ENCODE data around the gene ITGA5. TPM values are rescaled to one million over a fixed set of nuclear protein-coding genes. Genes with fewer than 3 reads are reported as not detected.

The ITGA5 gene
- total RNA-seq (2022; extraction: Qiagen RNA extraction; ENCODE audit: low read depth): 88.7 to 106 TPM (median 98.1 TPM) in 5 replicates

DNA sequence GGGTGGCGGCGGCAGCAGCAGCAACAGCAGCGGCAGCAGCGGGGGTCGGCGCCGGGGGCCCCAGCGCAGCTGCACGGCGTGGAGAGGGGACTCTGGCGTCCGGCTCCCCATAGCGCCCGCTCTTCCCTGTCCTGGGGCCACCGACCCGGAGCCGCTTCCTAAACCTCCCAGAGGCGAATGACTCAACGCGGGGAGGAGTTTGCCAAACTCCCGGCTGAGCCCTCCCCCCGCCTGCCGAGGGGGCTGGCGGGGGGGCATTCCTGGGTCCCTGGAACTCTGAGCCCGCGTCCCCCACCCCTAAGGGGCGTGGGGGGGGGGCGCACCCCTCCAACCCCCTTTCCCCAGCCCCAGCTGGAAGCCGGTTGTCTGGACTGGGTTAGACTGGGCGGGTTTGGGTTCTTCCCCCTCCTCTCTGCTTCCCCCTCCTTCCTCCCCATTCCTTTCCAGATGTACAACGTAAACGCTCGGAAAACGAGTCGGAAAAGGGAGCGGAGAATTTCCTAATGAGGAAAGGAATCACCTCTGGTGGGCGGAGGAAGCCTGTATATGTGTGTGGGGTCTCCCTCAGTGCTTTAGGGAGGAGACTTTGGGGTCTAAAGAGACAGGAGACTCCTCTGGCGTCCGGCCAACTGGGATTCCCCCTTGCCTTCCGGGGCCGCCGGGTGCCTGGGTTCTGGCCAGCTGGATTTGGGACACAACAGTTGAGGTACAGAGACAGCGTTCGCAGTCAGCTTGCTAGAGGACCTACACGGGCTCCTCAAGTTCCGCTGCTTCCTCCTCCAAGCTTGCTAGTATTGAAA, at the start of gene ITGA5:
Gene ITGA5 (minus strand): TSS at position 179 of the 800 bp plus-strand sequence. CDS start 68 bp downstream, at position 111.

DNA sequence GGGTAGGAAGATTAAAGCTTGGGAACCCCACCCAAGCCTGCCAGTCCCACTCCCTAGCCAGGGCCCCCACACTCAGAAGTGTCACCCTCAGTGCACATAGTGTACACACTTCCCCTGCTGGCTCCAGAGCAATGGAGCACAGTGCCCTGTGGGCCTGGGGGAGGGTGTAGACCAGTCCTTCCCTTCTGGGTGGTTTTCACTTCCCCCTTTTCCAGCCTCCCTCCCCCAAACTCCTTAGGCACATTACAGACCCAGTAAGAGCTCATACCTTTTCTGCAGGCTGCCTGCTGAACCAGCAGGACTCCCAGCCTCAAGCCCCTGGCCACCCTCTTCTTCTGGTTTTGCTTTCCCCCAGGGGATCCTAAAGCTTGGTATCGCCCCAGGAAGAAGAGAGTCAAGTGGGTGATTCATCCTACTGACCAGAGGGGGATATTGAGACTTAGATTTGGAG, 34.5 kb downstream of the ITGA5 start, which contains the start of gene ZNF385A:
Gene ZNF385A (minus strand): TSS at position 143 of the 451 bp plus-strand sequence. CDS start 219 bp downstream, outside the sequence.

DNA sequence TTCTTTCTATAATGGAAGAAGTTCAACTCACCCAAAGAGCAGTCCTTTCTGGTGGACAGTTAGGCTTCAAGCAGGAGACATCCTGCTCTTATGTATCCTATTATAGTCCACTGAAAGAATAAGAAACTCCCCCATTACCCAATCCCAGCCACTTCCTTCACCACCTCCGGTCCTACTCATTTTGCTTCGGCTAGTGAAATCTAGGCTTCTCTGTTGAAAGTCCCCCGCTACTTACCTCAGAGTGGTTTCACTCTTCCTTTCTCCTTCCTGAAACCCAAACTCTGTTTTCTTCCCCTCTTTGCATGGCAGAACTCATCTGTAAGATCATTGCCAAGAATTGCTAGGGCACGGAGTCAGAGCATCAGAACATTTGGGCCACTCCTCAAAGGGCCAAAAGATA, 54.7 kb downstream of the ITGA5 start, which contains the start of gene GPR84:
Gene GPR84 (minus strand): TSS at position 74 of the 400 bp plus-strand sequence. CDS start 635 bp downstream, outside the sequence.

Other genes starting within 250 kb of the ITGA5 start
- 28.8 to 35.2 TPM (median 33.1 TPM) in 5 replicates for gene SMUG1, start 230.3 kb downstream of the ITGA5 start, total RNA-seq (2022; extraction: Qiagen RNA extraction; ENCODE audit: low read depth)
- 24.2 to 34.7 TPM (median 30.7 TPM) in 5 replicates for gene CBX5, start 139.1 kb downstream of the ITGA5 start, total RNA-seq (2022; extraction: Qiagen RNA extraction; ENCODE audit: low read depth)
- gene HNRNPA1, start 138.5 kb downstream of the ITGA5 start, total RNA-seq (2022; extraction: Qiagen RNA extraction; ENCODE audit: low read depth): 1,524 to 2,310 TPM (median 1,651 TPM) in 5 replicates
- gene NFE2, start 118.3 kb downstream of the ITGA5 start, total RNA-seq (2022; extraction: Qiagen RNA extraction; ENCODE audit: low read depth): 0.11 to 0.20 TPM (median 0.15 TPM) in 3 of 5 replicates, not detected in the others
- 228 to 292 TPM (median 235 TPM) in 5 replicates for gene COPZ1, start 94.1 kb downstream of the ITGA5 start, total RNA-seq (2022; extraction: Qiagen RNA extraction; ENCODE audit: low read depth)
- gene GPR84, start 54.8 kb downstream of the ITGA5 start, total RNA-seq (2022; extraction: Qiagen RNA extraction; ENCODE audit: low read depth): 0.15 TPM in 1 of 5 replicates, not detected in the others
- gene ZNF385A, start 34.5 kb downstream of the ITGA5 start, total RNA-seq (2022; extraction: Qiagen RNA extraction; ENCODE audit: low read depth): 12.8 to 22.1 TPM (median 18.3 TPM) in 5 replicates
- not detected in 5 replicates for gene GTSF1, start 54.3 kb upstream of the ITGA5 start, total RNA-seq (2022; extraction: Qiagen RNA extraction; ENCODE audit: low read depth)
- gene NCKAP1L, start 78.5 kb upstream of the ITGA5 start, total RNA-seq (2022; extraction: Qiagen RNA extraction; ENCODE audit: low read depth): 0.11 TPM in 1 of 5 replicates, not detected in the others
- not detected in 5 replicates for gene PDE1B, start 130.3 kb upstream of the ITGA5 start, total RNA-seq (2022; extraction: Qiagen RNA extraction; ENCODE audit: low read depth)
- 0.07 to 0.08 TPM in 2 of 5 replicates, not detected in the others for gene PPP1R1A, start 169.4 kb upstream of the ITGA5 start, total RNA-seq (2022; extraction: Qiagen RNA extraction; ENCODE audit: low read depth)
- gene LACRT, start 215.6 kb upstream of the ITGA5 start, total RNA-seq (2022; extraction: Qiagen RNA extraction; ENCODE audit: low read depth): not detected in 5 replicates
- not detected in 5 replicates for gene DCD, start 229.1 kb upstream of the ITGA5 start, total RNA-seq (2022; extraction: Qiagen RNA extraction; ENCODE audit: low read depth)